B cell (primary cell): ENCODE measurements around the gene SLC24A4. TPM values are rescaled to one million over a fixed set of nuclear protein-coding genes. Genes with fewer than 3 reads are reported as not detected.

Experiments used
- ATAC-seq: fragments of 200-7000 bp; cut with Tn5 transposase; one replicate; pipeline ENCODE4 v1.10.0; 2021; ENCODE audit warnings: low read depth, mild to moderate bottlenecking, moderate number of reproducible peaks, moderate library complexity
- CTCF ChIA-PET: fragments of 350-600 bp; sonication (Branson Sonifier 250); formaldehyde crosslinking; loops from one replicate; lab custom pipeline; 2021; ENCODE audit warnings: antibody characterized with exemption, inconsistent platforms; lab: Charles Lee
- POLR2A ChIA-PET: fragments of 350-600 bp; sonication (Branson Sonifier 250); formaldehyde crosslinking; loops from one replicate; lab custom pipeline; 2021; ENCODE audit warnings: antibody characterized with exemption; lab: Charles Lee
- DNase-seq: peaks from one replicate; pipeline ENCODE4 v3.0.0; 2013
- H2AFZ ChIP-seq: 2 replicates; pipeline ENCODE4 v1.6.1; 2012; ENCODE audit warnings: mild to moderate bottlenecking, low read depth, low read length; ENCODE audit not compliant: insufficient read depth, poor library complexity, severe bottlenecking
- H3K27ac ChIP-seq, 2 donors: 1 replicate in 1 of 2; 2 replicates in 1 of 2; pipeline ENCODE4 v1.5.1; 2012 to 2013; ENCODE audit warnings: low read length in 2 of 2, mild to moderate bottlenecking in 2 of 2, moderate library complexity in 1 of 2
- H3K27me3 ChIP-seq, 4 experiments: fragments of 200-600 bp in 1 of 4; sonication (generic) in 1 of 4; replicated peaks in 1 of 4; 1 replicate in 2 of 4; 2 replicates in 2 of 4; pipeline versions ENCODE4 v1.6.1 to v1.7.0; 2013 to 2016; ENCODE audit warnings: low read length in 3 of 4, mild to moderate bottlenecking in 2 of 4, mixed read lengths in 1 of 4, moderate library complexity in 1 of 4; ENCODE audit not compliant: insufficient read depth in 4 of 4, control insufficient read depth in 3 of 4; ENCODE audit errors: control extremely low read depth in 1 of 4
- H3K36me3 ChIP-seq, 2 experiments: replicated peaks in 1 of 2; 1 replicate in 1 of 2; 2 replicates in 1 of 2; pipeline versions ENCODE4 v1.6.1 to v1.7.1; 2013; ENCODE audit warnings: low read length in 1 of 2; ENCODE audit not compliant: insufficient read depth in 2 of 2, control insufficient read depth in 1 of 2; ENCODE audit errors: control extremely low read depth in 1 of 2, extremely low read depth in 1 of 2
- H3K4me1 ChIP-seq, 2 donors: fragments of 200-600 bp in 1 of 2; sonication (generic) in 1 of 2; 1 replicate in 1 of 2; 2 replicates in 1 of 2; pipeline versions ENCODE4 v1.5.1 to v1.6.1; 2013 to 2017; ENCODE audit warnings: low read length in 2 of 2; ENCODE audit not compliant: control insufficient read depth in 2 of 2, insufficient read depth in 2 of 2
- H3K4me2 ChIP-seq: replicated peaks from 2 replicates; pipeline ENCODE3; 2012; ENCODE audit warnings: mild to moderate bottlenecking, low read depth, low read length; ENCODE audit not compliant: poor library complexity, severe bottlenecking
- H3K4me3 ChIP-seq, 5 experiments: fragments of 200-600 bp in 1 of 5; sonication (generic) in 1 of 5; 1 replicate in 3 of 5; 2 replicates in 2 of 5; pipeline versions ENCODE4 v1.5.1 to v1.7.0; 2011 to 2016; ENCODE audit warnings: low read length in 4 of 5, mild to moderate bottlenecking in 4 of 5, low read depth in 2 of 5, control low read depth in 1 of 5, moderate library complexity in 1 of 5; ENCODE audit not compliant: insufficient read depth in 1 of 5; ENCODE audit errors: control extremely low read depth in 1 of 5, extremely low read depth in 1 of 5
- H3K79me2 ChIP-seq: fragments of 200-600 bp; sonication (generic); one replicate; pipeline ENCODE4 v1.6.0; 2016; ENCODE audit warnings: low read length; ENCODE audit not compliant: control insufficient read depth, insufficient read depth
- H3K9ac ChIP-seq: fragments of 200-600 bp; sonication (generic); 2 replicates; pipeline ENCODE4 v1.6.1; 2017; ENCODE audit warnings: mild to moderate bottlenecking, low read length, moderate library complexity
- H3K9me3 ChIP-seq, 3 donors: one replicate each; pipeline versions ENCODE4 v1.6.1 to v1.7.1; 2013; ENCODE audit warnings: low read length in 2 of 3; ENCODE audit not compliant: control insufficient read depth in 2 of 3, insufficient read depth in 1 of 3; ENCODE audit errors: control extremely low read depth in 1 of 3
- H4K20me1 ChIP-seq: 2 replicates; pipeline ENCODE4 v1.6.0; 2012; ENCODE audit warnings: mild to moderate bottlenecking, low read length; ENCODE audit not compliant: insufficient read depth, control insufficient read depth, poor library complexity, severe bottlenecking
- H3K27ac Mint-ChIP-seq: one replicate; pipeline ENCODE4 v1.8.0; 2021; ENCODE audit warnings: mixed read lengths
- H3K27me3 Mint-ChIP-seq: one replicate; pipeline ENCODE4 v1.8.0; 2021; ENCODE audit warnings: mixed read lengths
- H3K4me1 Mint-ChIP-seq: one replicate; pipeline ENCODE4 v1.8.0; 2021; ENCODE audit warnings: mixed read lengths
- H3K4me3 Mint-ChIP-seq: one replicate; pipeline ENCODE4 v1.8.0; 2021; ENCODE audit warnings: mixed read lengths
- H3K9me3 Mint-ChIP-seq: one replicate; pipeline ENCODE4 v1.8.0; 2022; ENCODE audit warnings: mixed read lengths; ENCODE audit not compliant: insufficient read depth
- EZH2 ChIP-seq: IDR thresholded peaks from 2 replicates; pipeline ENCODE4 v1.6.1; 2012; ENCODE audit warnings: borderline replicate concordance, low read depth, mild to moderate bottlenecking, moderate library complexity, low read length; ENCODE audit not compliant: insufficient read depth, poor library complexity, severe bottlenecking
- WGBS: methylation state at CpG from one replicate; pipeline ENCODE4 v1.1.5; 2013; ENCODE audit warnings: missing lambda C conversion rate; ENCODE audit not compliant: insufficient coverage; 5-methylcytosine and 5-hydroxymethylcytosine counted together
- intact Hi-C: fragments of 100-400 bp; cut with micrococcal nuclease; formaldehyde crosslinking; loops from one replicate; pipeline ENCODE4 v1.10.0; 2022
- polyA plus RNA-seq: library from polyadenylated mRNA; depleted of rRNA; stranded (reverse); fragments of >200 nt; gene quantifications from 2 replicates; pipeline ENCODE4 v1.2.3, GENCODE V29; 2012
- total RNA-seq, 2 donors: library from RNA; stranded (reverse); fragments of 120-200 nt in 1 of 2; gene quantifications; 1 replicate in 1 of 2; 2 replicates in 1 of 2; pipeline versions ENCODE4 v1.2.3 to v1.2.4, GENCODE V29; 2013 to 2022
- TF ChIP-seq, protein P1 (sequence below): fragments of 200-600 bp; IDR thresholded peaks from one replicate; pipeline ENCODE4 v1.8.0; 2022; ENCODE audit warnings: antibody characterized with exemption, mild to moderate bottlenecking

The SLC24A4 gene
- total and polyA plus RNA-seq, 2 donors (not counting 1 experiment from before 2014, with no cell fraction given), result 0.19 TPM; not detected in 1

DNA sequence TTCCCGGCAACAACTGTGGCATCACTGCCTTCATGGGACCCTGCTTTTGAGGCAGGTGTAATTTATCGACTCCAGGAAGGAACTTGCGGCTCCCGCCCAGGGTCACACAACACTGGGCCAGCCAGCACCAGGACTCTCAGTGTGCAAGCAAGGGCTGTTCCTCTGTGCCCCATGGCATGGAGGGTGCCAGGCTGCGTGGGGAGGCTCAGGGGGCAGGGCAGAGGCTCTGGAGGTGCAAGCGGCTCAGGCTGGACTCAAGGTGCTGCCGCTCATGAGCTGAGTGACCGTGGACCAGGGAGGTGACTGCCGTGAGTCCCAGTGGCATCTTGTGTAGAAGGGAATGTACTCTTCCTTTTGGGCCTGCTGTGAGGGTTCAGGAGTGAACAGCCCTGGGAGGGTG lies 57.6 kb downstream of the SLC24A4 start:
- ChIA-PET POLR2A (no interaction called here), CTCF (no interaction called here)
- Histone ChIP-seq H3K9me3 (peaks cover 0 to 8% (median 0%) of the 10 kb centered on the region in 3 donors), H4K20me1 (no peaks in the 10 kb centered on the region), H3K79me2 (no peaks in the 10 kb centered on the region), H3K27me3 (peaks cover 0 to under 1% (median 0%) of the 10 kb centered on the region in 4 experiments), H3K4me1 (no peaks in the 10 kb centered on the region), H3K4me3 (no peak overlapping the region), H3K36me3 (no peaks in the 10 kb centered on the region), H3K27ac (no peak overlapping the region), H3K9ac (no peak overlapping the region), H2AFZ (no peak overlapping the region), H3K4me2 (no peak overlapping the region)
- Mint-ChIP-seq H3K27me3 (peaks cover 10% of the 10 kb centered on the region), H3K4me3 (no peak overlapping the region), H3K9me3 (no peaks in the 10 kb centered on the region), H3K27ac (no peak overlapping the region), H3K4me1 (no peaks in the 10 kb centered on the region)
- WGBS, result 97% methylated on average over 8 of the region's 9 CpGs
- ATAC-seq (no peak), DNase-seq (no peak)
- TF ChIP-seq, protein P1, sequence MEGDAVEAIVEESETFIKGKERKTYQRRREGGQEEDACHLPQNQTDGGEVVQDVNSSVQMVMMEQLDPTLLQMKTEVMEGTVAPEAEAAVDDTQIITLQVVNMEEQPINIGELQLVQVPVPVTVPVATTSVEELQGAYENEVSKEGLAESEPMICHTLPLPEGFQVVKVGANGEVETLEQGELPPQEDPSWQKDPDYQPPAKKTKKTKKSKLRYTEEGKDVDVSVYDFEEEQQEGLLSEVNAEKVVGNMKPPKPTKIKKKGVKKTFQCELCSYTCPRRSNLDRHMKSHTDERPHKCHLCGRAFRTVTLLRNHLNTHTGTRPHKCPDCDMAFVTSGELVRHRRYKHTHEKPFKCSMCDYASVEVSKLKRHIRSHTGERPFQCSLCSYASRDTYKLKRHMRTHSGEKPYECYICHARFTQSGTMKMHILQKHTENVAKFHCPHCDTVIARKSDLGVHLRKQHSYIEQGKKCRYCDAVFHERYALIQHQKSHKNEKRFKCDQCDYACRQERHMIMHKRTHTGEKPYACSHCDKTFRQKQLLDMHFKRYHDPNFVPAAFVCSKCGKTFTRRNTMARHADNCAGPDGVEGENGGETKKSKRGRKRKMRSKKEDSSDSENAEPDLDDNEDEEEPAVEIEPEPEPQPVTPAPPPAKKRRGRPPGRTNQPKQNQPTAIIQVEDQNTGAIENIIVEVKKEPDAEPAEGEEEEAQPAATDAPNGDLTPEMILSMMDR, result no peak
- TF ChIP-seq EZH2, result no peak
- intact Hi-C loops, result no loop called here

DNA sequence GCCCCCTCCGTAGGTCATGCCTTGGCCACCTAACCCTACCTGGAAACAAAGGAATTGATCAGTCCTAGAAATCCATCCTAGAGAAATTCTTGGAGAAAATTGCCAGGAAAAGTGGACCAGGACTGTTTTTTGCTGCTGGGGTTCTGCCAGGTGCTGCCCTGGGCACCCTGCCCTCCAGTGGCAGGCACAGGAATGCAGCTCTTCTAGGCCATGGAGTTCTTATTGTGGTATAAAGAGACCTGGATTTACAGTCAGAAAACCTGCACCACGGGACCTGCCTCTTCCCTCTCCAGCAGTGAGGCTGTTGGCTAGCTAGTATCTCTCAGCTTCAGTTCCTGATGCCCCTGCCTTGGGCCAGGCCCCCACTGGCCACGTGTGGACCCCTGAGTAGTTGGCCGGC lies 59.7 kb downstream of the SLC24A4 start:
- POLR2A ChIA-PET, result no interaction called here
- Mint-ChIP-seq H3K27me3 (peaks cover 4% of the 10 kb centered on the region), H3K27ac (no peak overlapping the region), H3K9me3 (no peaks in the 10 kb centered on the region), H3K4me1 (no peaks in the 10 kb centered on the region), H3K4me3 (no peak overlapping the region)
- Histone ChIP-seq H3K4me1 (no peaks in the 10 kb centered on the region), H2AFZ (no peak overlapping the region), H3K27me3 (peaks cover 0 to 4% (median 0%) of the 10 kb centered on the region in 4 experiments), H3K4me2 (no peak overlapping the region), H3K9me3 (peaks cover 0 to 8% (median 0%) of the 10 kb centered on the region in 3 donors), H3K27ac (no peak overlapping the region), H3K79me2 (no peaks in the 10 kb centered on the region), H4K20me1 (no peaks in the 10 kb centered on the region), H3K36me3 (no peaks in the 10 kb centered on the region), H3K4me3 (no peak overlapping the region), H3K9ac (no peak overlapping the region)
- WGBS, result 80% methylated on average over 3 of the region's 4 CpGs
- TF ChIP-seq EZH2, result no peak
- TF ChIP-seq, protein P1, result no peak
- intact Hi-C loops, result no loop called here
- ATAC-seq (no peak), DNase-seq (no peak)
- CTCF ChIA-PET, result no interaction called here
